ENCODE measurements around the gene UTP15.

Gene UTP15

DNA sequence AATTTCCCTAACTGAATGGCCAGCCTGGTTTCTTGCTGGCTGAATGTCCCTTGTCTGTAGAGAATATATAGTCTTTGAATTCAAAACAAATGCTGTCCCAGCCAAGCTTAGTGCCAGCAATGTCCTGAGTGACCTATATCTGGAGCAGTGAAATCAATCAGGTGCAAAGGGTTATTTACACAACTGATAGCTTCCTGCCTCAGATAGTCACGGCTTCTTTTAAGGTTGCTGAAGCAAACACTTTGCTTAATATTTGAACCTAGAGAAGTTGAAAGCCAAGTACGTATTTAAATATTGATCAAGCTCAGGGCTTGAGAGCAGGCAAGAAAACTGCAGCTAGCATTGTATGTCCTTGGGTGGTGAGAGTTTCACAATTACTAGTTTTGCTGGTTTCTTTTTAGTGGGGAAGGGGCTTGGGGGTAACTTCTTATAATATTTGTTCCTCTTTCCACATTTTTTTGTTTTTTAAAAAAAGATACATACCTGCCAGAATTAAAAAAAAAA, 58.4 kb downstream of the UTP15 start:
- TF ChIP-seq POLR2AphosphoS5 (IDR thresholded peaks at IDR 0.05; ENCODE audit: low read depth, low read length) (no peak), TAF1 (IDR thresholded peaks at IDR 0.05; ENCODE audit: borderline replicate concordance, insufficient read depth, low read length) (no peak), SIN3A (IDR thresholded peaks at IDR 0.05; ENCODE audit: borderline replicate concordance, insufficient read depth, low read length) (no peak), FOXP2 (optimal IDR thresholded peaks at IDR 0.05; ENCODE audit: borderline replicate concordance, extremely low read depth, extremely low read length, insufficient read depth) (no peak)
- TF ChIP-seq, protein P1, sequence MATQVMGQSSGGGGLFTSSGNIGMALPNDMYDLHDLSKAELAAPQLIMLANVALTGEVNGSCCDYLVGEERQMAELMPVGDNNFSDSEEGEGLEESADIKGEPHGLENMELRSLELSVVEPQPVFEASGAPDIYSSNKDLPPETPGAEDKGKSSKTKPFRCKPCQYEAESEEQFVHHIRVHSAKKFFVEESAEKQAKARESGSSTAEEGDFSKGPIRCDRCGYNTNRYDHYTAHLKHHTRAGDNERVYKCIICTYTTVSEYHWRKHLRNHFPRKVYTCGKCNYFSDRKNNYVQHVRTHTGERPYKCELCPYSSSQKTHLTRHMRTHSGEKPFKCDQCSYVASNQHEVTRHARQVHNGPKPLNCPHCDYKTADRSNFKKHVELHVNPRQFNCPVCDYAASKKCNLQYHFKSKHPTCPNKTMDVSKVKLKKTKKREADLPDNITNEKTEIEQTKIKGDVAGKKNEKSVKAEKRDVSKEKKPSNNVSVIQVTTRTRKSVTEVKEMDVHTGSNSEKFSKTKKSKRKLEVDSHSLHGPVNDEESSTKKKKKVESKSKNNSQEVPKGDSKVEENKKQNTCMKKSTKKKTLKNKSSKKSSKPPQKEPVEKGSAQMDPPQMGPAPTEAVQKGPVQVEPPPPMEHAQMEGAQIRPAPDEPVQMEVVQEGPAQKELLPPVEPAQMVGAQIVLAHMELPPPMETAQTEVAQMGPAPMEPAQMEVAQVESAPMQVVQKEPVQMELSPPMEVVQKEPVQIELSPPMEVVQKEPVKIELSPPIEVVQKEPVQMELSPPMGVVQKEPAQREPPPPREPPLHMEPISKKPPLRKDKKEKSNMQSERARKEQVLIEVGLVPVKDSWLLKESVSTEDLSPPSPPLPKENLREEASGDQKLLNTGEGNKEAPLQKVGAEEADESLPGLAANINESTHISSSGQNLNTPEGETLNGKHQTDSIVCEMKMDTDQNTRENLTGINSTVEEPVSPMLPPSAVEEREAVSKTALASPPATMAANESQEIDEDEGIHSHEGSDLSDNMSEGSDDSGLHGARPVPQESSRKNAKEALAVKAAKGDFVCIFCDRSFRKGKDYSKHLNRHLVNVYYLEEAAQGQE (IDR thresholded peaks at IDR 0.05; ENCODE audit: insufficient read depth in 1 of 2, low read depth in 2 of 2, low read length in 2 of 2) = no peak

DNA sequence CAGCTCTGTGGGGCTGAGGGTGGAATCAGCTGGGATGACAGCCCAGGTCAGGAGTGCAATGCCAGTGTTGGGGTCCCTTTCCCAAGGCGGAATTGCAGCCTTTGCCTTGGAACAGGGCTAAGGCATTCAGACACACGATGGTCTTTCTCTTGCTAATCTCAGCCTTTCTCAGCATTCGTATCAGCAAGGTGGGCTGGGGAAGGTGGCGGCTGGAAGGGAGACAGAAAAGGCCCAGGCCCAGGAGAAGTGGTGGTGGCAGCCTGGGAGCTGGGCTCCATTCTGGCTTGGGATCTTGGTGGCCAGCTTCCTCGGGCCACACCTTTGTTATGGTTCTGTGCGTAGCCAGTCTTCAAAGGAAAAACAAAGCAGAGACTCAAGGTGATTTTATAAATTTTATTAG, 59.3 kb downstream of the UTP15 start:
- TF ChIP-seq SIN3A (IDR thresholded peaks at IDR 0.05; ENCODE audit: borderline replicate concordance, insufficient read depth, low read length) = no peak

DNA sequence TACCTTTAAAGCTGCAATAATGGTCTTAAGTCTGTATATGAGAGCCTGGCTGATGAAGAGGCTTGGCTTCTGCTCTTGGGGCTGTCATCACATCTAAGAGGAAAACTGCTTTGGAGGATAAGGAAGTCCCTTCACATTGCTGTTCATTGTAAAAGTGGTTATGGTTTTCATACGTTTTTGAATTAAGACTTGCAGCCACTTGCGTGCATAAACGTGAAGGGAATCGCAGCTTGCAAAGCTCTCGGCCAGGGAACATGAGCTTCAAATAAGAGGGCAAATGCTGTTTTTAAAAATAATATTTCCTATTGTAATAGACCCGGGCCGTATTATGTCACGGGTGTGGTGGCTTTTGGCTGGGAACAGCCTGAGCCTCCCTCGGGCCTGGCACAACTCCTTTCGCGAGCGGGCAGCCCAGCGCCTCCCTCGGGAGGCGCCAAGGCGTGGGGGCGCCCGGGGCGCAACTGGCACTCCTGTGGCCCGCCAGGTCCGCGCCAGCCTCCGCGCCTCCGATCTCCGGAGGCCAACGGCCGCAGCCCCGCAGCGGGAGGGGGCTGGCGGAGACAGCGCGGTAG, 59.9 kb downstream of the UTP15 start:
- no peak for TF ChIP-seq SIN3A (IDR thresholded peaks at IDR 0.05; ENCODE audit: borderline replicate concordance, insufficient read depth, low read length)
- TF ChIP-seq, protein P1 (IDR thresholded peaks at IDR 0.05; ENCODE audit: insufficient read depth in 1 of 2, low read depth in 2 of 2, low read length in 2 of 2) = no peak
- TF ChIP-seq TAF1 (IDR thresholded peaks at IDR 0.05; ENCODE audit: borderline replicate concordance, insufficient read depth, low read length) = no peak
- TF ChIP-seq FOXP2 (optimal IDR thresholded peaks at IDR 0.05; ENCODE audit: borderline replicate concordance, extremely low read depth, extremely low read length, insufficient read depth) = no peak
- TF ChIP-seq POLR2AphosphoS5 (IDR thresholded peaks at IDR 0.05; ENCODE audit: low read depth, low read length) = no peak

- TF ChIP-seq SIN3A (IDR thresholded peaks at IDR 0.05; ENCODE audit: borderline replicate concordance, insufficient read depth, low read length) = no peak
- TF ChIP-seq TAF1 (IDR thresholded peaks at IDR 0.05; ENCODE audit: borderline replicate concordance, insufficient read depth, low read length) = no peak
- TF ChIP-seq FOXP2 (optimal IDR thresholded peaks at IDR 0.05; ENCODE audit: borderline replicate concordance, extremely low read depth, extremely low read length, insufficient read depth) = no peak
- no peak for TF ChIP-seq POLR2AphosphoS5 (IDR thresholded peaks at IDR 0.05; ENCODE audit: low read depth, low read length)
- TF ChIP-seq, protein P1 (IDR thresholded peaks at IDR 0.05; ENCODE audit: insufficient read depth in 1 of 2, low read depth in 2 of 2, low read length in 2 of 2) = no peak
Measured at GRCh38 chr5:73625944-73626811, 60.6 kb downstream of the UTP15 start, which contains the start of gene ARHGEF28. ARHGEF28 (plus strand) TSS chr5:73626196; CDS start chr5:73684852, 58,656 bp downstream.

DNA sequence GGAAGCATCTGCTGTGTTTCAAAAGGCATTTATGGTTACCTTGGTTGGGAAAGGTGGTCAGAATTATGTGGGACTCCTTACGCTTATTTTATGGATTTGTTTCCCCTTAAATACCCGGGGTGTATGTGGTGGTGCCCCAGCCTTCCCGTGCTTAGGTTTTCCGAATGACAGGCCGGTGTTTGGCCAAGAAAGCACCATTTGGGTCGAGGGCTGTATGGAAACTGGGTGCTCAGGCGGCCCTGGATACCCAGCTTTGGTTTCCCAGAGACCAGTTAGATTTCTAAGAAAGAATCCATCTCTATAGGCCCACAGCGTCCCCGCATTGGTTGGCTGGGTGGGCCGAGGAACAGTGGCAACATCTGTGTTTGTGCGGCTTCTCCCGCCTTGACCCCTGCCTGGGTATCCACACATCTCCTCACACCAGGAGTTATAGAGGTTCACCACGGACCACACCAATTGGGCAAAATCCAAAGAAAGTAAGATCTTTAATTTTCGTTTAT, 61.3 kb downstream of the UTP15 start:
- TF ChIP-seq TAF1 (IDR thresholded peaks at IDR 0.05; ENCODE audit: borderline replicate concordance, insufficient read depth, low read length) (no peak), FOXP2 (optimal IDR thresholded peaks at IDR 0.05; ENCODE audit: borderline replicate concordance, extremely low read depth, extremely low read length, insufficient read depth) (no peak), SIN3A (IDR thresholded peaks at IDR 0.05; ENCODE audit: borderline replicate concordance, insufficient read depth, low read length) (no peak), POLR2AphosphoS5 (IDR thresholded peaks at IDR 0.05; ENCODE audit: low read depth, low read length) (no peak)
- TF ChIP-seq, protein P1 (IDR thresholded peaks at IDR 0.05; ENCODE audit: insufficient read depth in 1 of 2, low read depth in 2 of 2, low read length in 2 of 2) = no peak

Measured in PFSK-1 (cell line).